ENCODE measurements around the gene TRIM9.

TRIM9 gene

GRCh38 chr14:51124029-51124428 is 29.1 kb upstream of the TRIM9 start:
- TF ChIP-seq ELF4 (IDR thresholded peaks at IDR 0.05) (no peak), CTBP1 (IDR thresholded peaks at IDR 0.05; ENCODE audit: borderline replicate concordance) (no peak), SP1 (IDR thresholded peaks at IDR 0.05) (no peak), BHLHE40 (IDR thresholded peaks at IDR 0.05; ENCODE audit: borderline replicate concordance) (no peak), ARNT (IDR thresholded peaks at IDR 0.05) (no peak), TARDBP (IDR thresholded peaks at IDR 0.05) (no peak)
- TF ChIP-seq, protein P1, sequence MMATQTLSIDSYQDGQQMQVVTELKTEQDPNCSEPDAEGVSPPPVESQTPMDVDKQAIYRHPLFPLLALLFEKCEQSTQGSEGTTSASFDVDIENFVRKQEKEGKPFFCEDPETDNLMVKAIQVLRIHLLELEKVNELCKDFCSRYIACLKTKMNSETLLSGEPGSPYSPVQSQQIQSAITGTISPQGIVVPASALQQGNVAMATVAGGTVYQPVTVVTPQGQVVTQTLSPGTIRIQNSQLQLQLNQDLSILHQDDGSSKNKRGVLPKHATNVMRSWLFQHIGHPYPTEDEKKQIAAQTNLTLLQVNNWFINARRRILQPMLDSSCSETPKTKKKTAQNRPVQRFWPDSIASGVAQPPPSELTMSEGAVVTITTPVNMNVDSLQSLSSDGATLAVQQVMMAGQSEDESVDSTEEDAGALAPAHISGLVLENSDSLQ (IDR thresholded peaks at IDR 0.05): no peak
- no peak for DNase-seq (ENCODE audit: extremely low spot score)
- ChIA-PET POLR2A (no interaction called here), CTCF (no interaction called here)

DNA sequence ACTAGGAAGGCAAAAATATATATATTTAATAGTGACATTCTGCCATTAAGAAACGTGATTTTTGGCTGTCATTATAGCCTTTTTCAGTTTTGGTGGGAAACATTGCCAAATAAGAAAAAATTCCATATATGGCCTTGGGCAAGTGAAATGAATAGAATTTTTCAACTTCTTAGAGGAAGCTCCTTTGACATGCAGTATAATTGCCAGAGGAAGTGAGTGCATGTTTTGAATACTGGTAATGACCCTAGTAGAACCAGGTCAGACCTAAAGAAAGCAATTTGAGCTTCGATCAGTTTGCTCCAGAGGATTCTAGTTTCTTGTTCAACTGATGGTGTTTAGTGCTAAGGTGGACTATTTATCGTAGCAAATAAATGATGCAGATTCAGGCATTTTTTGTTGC is 26.2 kb upstream of the TRIM9 start:
- TF ChIP-seq BHLHE40 (IDR thresholded peaks at IDR 0.05; ENCODE audit: borderline replicate concordance): no peak
- TF ChIP-seq FOXK2 (IDR thresholded peaks at IDR 0.05): no peak
- TF ChIP-seq SP1 (IDR thresholded peaks at IDR 0.05): no peak
- no peak for TF ChIP-seq LEF1 (IDR thresholded peaks at IDR 0.05; ENCODE audit: borderline replicate concordance)
- TF ChIP-seq NFRKB (IDR thresholded peaks at IDR 0.05): no peak
- TF ChIP-seq FOXA1 (IDR thresholded peaks at IDR 0.05): no peak
- TF ChIP-seq ELF4 (IDR thresholded peaks at IDR 0.05): no peak
- TF ChIP-seq L3MBTL2 (conservative IDR thresholded peaks at IDR 0.05): no peak
- POLR2A ChIA-PET: interaction anchor here (1.4 kb wide), 1 partner anchor 26 kb away, joined by 4 read pairs; the partner anchor contains the start of gene TRIM9
- CTCF ChIA-PET: no interaction called here
- no peak for DNase-seq (ENCODE audit: extremely low spot score)

DNA sequence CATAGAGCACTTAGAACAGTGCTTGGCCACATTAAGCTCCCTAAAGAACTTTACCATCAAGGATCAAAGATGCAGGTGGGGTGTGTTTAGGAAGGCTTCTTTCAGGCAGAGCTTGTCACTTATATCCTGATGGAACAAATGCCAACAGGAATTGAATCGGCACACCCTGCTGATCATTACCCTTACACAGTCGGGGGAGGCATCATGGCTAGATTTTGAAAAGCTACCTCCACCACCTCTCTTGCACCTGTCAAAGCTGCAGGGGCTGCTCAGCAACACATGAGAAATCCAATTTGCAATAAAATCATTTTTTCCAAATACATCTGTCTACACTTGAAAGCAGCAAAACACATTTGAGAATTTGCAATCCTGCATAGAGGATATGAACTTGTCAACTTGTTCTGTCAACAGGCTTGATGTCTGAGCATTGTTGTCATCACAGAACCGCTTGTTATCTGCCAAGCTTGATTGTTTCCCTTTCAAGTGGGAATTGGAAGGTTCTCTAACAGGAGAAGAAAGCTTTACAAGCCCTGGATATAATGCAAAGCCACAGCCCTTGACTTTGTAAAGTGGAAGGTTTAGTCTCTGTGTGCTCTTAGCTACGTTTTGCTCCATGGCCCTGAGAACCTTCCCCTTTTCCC is 24.6 kb upstream of the TRIM9 start:
- ChIA-PET CTCF (interaction anchor here (1.2 kb wide), 1 partner anchor 20 kb away, joined by 3 read pairs; no protein-coding TSS in a partner anchor), POLR2A (interaction anchor here (1.2 to 3.4 kb wide), 2 partner anchors 14 to 23 kb away, joined by 3 to 23 read pairs; partner anchors contain the start of gene TRIM9)
- TF ChIP-seq BHLHE40 (IDR thresholded peaks at IDR 0.05; ENCODE audit: borderline replicate concordance) (no peak), NFRKB (IDR thresholded peaks at IDR 0.05) (no peak), SP1 (IDR thresholded peaks at IDR 0.05) (no peak)
- TF ChIP-seq, protein P1 (IDR thresholded peaks at IDR 0.05): no peak
- DNase-seq (ENCODE audit: extremely low spot score): no peak

- no peak for DNase-seq (ENCODE audit: extremely low spot score)
- CTCF ChIA-PET: interaction anchor here (1.2 kb wide), 1 partner anchor 21 kb away, joined by 3 read pairs; no protein-coding TSS in a partner anchor
- POLR2A ChIA-PET: interaction anchor here (3.4 kb wide), 1 partner anchor 23 kb away, joined by 23 read pairs; the partner anchor contains the start of gene TRIM9
- no peak for TF ChIP-seq CTBP1 (IDR thresholded peaks at IDR 0.05; ENCODE audit: borderline replicate concordance)
- no peak for TF ChIP-seq SP1 (IDR thresholded peaks at IDR 0.05)
- TF ChIP-seq, protein P1 (IDR thresholded peaks at IDR 0.05): no peak
- no peak for TF ChIP-seq L3MBTL2 (conservative IDR thresholded peaks at IDR 0.05)
- no peak for TF ChIP-seq FOXK2 (IDR thresholded peaks at IDR 0.05)
- no peak for TF ChIP-seq SUZ12 (IDR thresholded peaks at IDR 0.05)
- TF ChIP-seq ELF4 (IDR thresholded peaks at IDR 0.05): no peak
Observed at GRCh38 chr14:51118993-51119392, 24.1 kb upstream of the TRIM9 start.

GRCh38 chr14:51117593-51117992 is 22.7 kb upstream of the TRIM9 start:
- DNase-seq (ENCODE audit: extremely low spot score): no peak
- TF ChIP-seq FOXA1 (IDR thresholded peaks at IDR 0.05) (no peak), ZNF384 (IDR thresholded peaks at IDR 0.05) (no peak), BHLHE40 (IDR thresholded peaks at IDR 0.05; ENCODE audit: borderline replicate concordance) (no peak), CTBP1 (IDR thresholded peaks at IDR 0.05; ENCODE audit: borderline replicate concordance) (no peak), L3MBTL2 (conservative IDR thresholded peaks at IDR 0.05) (no peak), SP1 (IDR thresholded peaks at IDR 0.05) (no peak), ARNT (IDR thresholded peaks at IDR 0.05) (no peak), FOXM1 (IDR thresholded peaks at IDR 0.05; ENCODE audit: borderline replicate concordance) (no peak), NFRKB (IDR thresholded peaks at IDR 0.05) (no peak), TARDBP (IDR thresholded peaks at IDR 0.05) (no peak), FOXK2 (IDR thresholded peaks at IDR 0.05) (no peak)
- TF ChIP-seq, protein P1 (IDR thresholded peaks at IDR 0.05): no peak
- ChIA-PET CTCF (no interaction called here), POLR2A (interaction anchor here (3.4 kb wide), 1 partner anchor 22 kb away, joined by 23 read pairs; the partner anchor contains the start of gene TRIM9)

DNA sequence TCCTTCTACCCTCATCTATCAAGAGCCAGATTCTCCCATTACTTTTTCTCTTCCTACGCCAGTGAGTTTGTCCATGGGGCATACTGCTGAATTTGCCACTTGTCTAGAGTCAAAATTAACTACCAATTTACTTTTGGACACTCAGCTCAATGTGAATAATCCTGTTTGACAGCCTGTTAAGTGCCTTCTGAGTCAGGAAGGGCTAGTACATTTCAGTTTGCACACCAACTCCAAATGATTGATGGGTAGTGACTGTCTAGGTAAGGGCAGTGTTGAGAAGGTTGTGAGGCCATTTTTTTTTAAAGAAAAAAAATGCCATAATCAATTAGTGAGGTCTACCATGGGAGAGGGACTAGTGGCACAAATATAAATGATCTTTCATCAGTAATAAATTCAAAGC is 21.8 kb upstream of the TRIM9 start:
- DNase-seq (ENCODE audit: extremely low spot score): no peak
- POLR2A ChIA-PET: interaction anchor here (3.4 kb wide), 1 partner anchor 21 kb away, joined by 23 read pairs; the partner anchor contains the start of gene TRIM9
- CTCF ChIA-PET: no interaction called here
- TF ChIP-seq HDGF (IDR thresholded peaks at IDR 0.05; ENCODE audit: borderline replicate concordance): no peak
- no peak for TF ChIP-seq CTBP1 (IDR thresholded peaks at IDR 0.05; ENCODE audit: borderline replicate concordance)
- TF ChIP-seq, protein P1 (IDR thresholded peaks at IDR 0.05): no peak; the same call in 1 of the 2 replicates
- no peak for TF ChIP-seq ELF4 (IDR thresholded peaks at IDR 0.05)
- no peak for TF ChIP-seq FOXM1 (IDR thresholded peaks at IDR 0.05; ENCODE audit: borderline replicate concordance)
- TF ChIP-seq BHLHE40 (IDR thresholded peaks at IDR 0.05; ENCODE audit: borderline replicate concordance): no peak
- TF ChIP-seq SP1 (IDR thresholded peaks at IDR 0.05): no peak
- no peak for TF ChIP-seq LEF1 (IDR thresholded peaks at IDR 0.05; ENCODE audit: borderline replicate concordance)
